Measurements from ENCODE around the gene COPS7A.
A peak's percentile ranks its signal among the peaks of the same experiment; 100 is the strongest.

Gene COPS7A

GRCh38 chr12:6772726-6773589 is 49.1 kb downstream of the COPS7A start:
- peaks cover 26% of the 10 kb centered on the region for H3K36me3 ChIP-seq (ENCODE audit: insufficient read depth, low read depth, low read length)

DNA sequence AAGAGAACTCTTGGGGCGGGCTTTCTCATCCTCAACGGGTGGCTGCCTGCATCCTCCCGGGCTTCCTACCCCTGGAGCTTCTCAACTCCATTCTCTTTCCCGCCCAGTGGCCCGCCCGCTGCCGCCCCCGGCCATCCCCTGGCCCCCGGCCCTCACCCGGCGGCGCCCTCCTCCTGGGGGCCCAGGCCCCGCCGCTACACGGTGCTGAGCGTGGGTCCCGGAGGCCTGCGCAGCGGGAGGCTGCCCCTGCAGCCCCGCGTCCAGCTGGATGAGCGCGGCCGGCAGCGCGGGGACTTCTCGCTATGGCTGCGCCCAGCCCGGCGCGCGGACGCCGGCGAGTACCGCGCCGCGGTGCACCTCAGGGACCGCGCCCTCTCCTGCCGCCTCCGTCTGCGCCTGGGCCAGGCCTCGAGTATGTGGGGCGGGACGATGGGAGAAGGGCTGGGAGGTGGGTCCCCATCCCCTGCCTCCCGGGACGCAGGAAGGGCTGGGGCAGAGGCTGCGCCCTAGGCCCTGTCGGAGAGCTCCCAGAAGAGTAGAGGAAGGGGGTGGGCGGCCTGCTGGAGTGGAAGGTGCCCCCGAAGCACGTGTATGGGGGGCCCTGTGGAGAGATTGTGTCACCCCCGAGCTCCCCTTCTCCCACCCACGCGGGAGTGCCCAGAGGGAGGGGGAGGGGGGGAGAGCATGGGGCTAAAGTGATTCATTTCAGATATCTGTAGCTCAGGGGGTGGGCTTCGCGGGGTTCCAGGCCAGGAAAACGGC is 49.9 kb downstream of the COPS7A start:
- H3K27ac ChIP-seq (ENCODE audit: low read length) = no peak overlapping the region
- peaks cover 64% of the 10 kb centered on the region for H3K27me3 ChIP-seq (ENCODE audit: insufficient read depth, low read length)
- peaks cover 17% of the 10 kb centered on the region; the same call in 1 of the 2 replicates for H3K4me1 ChIP-seq (ENCODE audit: insufficient read depth, low read length)
- peaks cover 26% of the 10 kb centered on the region for H3K36me3 ChIP-seq (ENCODE audit: insufficient read depth, low read depth, low read length)
- H3K4me3 ChIP-seq (ENCODE audit: low read length) = peak overlapping the region; percentile 61
- no peaks in the 10 kb centered on the region for H3K9me3 ChIP-seq (ENCODE audit: insufficient read depth, low read depth, low read length)
- peak overlapping the region; percentile 51; the same call in 1 of the 2 replicates for H3K9ac ChIP-seq (ENCODE audit: low read depth, low read length)

More at GRCh38 chr12:6772726-6773589, 49.1 kb downstream of the COPS7A start:
- Histone ChIP-seq H3K4me3 (ENCODE audit: low read length) (peak overlapping the region; percentile 61), H3K9me3 (ENCODE audit: insufficient read depth, low read depth, low read length) (no peaks in the 10 kb centered on the region), H3K27me3 (ENCODE audit: insufficient read depth, low read length) (peaks cover 57% of the 10 kb centered on the region), H3K27ac (ENCODE audit: low read length) (no peak overlapping the region), H3K4me1 (ENCODE audit: insufficient read depth, low read length) (peaks cover 23% of the 10 kb centered on the region; the same call in 1 of the 2 replicates), H3K9ac (ENCODE audit: low read depth, low read length) (no peak overlapping the region)

DNA sequence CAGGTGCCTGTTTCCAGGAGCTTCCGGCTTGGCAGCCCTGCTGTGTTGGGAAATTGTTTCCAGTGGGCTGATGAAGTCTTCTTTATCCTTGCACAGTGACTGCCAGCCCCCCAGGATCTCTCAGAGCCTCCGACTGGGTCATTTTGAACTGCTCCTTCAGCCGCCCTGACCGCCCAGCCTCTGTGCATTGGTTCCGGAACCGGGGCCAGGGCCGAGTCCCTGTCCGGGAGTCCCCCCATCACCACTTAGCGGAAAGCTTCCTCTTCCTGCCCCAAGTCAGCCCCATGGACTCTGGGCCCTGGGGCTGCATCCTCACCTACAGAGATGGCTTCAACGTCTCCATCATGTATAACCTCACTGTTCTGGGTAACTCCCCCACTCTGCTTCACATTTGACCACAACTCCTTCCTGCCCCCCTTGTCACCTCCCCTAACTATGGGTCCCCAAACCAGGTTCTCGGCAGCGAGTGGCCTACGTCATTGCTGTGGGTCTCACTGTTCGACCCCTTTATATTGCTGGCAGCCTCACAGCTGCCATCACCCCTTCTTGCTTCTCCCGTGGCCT is 50.7 kb downstream of the COPS7A start:
- no peak overlapping the region for H3K9ac ChIP-seq (ENCODE audit: low read depth, low read length)
- peaks cover 22% of the 10 kb centered on the region for H3K36me3 ChIP-seq (ENCODE audit: insufficient read depth, low read depth, low read length)
- peaks cover 64% of the 10 kb centered on the region for H3K27me3 ChIP-seq (ENCODE audit: insufficient read depth, low read length)

DNA sequence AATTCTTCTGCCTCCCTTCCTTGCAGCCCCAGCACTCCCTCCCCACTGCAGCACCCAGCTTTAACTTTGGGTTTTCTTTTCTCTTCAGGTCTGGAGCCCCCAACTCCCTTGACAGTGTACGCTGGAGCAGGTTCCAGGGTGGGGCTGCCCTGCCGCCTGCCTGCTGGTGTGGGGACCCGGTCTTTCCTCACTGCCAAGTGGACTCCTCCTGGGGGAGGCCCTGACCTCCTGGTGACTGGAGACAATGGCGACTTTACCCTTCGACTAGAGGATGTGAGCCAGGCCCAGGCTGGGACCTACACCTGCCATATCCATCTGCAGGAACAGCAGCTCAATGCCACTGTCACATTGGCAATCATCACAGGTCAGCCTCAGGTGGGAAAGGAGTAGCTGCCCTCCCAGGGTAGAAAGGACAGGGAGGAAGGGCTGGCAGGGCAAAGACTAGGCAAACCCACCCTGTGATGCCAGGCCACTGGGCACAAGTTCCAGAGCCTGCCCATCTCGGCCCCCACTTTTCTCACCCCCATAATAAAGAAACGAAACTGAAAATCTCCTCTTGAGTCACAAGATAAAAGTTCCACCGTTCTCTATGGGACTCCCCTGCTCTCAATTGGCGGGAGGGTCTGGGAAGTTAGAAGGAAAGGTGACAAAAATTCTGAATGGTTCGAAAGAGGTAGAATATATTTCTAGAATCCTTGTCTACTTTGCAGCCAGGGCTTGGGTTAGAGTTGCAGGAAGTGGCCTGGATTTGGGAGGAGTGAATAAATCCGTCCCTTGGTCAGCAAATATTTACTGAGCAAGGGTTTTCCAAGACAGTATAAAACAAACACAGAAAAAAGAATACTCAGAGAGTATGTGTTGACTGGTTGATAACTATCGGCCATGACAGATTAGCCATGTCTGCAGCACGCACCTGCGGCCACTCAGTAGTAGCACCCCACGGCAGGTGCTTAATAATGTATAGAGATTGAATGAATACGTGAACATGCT is 51.6 kb downstream of the COPS7A start:
- Histone ChIP-seq H3K27me3 (ENCODE audit: insufficient read depth, low read length) (peaks cover 64% of the 10 kb centered on the region), H3K9ac (ENCODE audit: low read depth, low read length) (no peak overlapping the region), H3K4me1 (ENCODE audit: insufficient read depth, low read length) (peaks cover 7% of the 10 kb centered on the region; the same call in 1 of the 2 replicates), H3K36me3 (ENCODE audit: insufficient read depth, low read depth, low read length) (peaks cover 13% of the 10 kb centered on the region), H3K27ac (ENCODE audit: low read length) (no peak overlapping the region), H3K4me3 (ENCODE audit: low read length) (no peak overlapping the region), H3K9me3 (ENCODE audit: insufficient read depth, low read depth, low read length) (no peaks in the 10 kb centered on the region)

More for the DNA sequence above, 50.7 kb downstream of the COPS7A start:
- H3K9me3 ChIP-seq (ENCODE audit: insufficient read depth, low read depth, low read length) = no peaks in the 10 kb centered on the region
- peaks cover 9% of the 10 kb centered on the region; the same call in 1 of the 2 replicates for H3K4me1 ChIP-seq (ENCODE audit: insufficient read depth, low read length)
- H3K27ac ChIP-seq (ENCODE audit: low read length) = no peak overlapping the region
- H3K4me3 ChIP-seq (ENCODE audit: low read length) = no peak overlapping the region

DNA sequence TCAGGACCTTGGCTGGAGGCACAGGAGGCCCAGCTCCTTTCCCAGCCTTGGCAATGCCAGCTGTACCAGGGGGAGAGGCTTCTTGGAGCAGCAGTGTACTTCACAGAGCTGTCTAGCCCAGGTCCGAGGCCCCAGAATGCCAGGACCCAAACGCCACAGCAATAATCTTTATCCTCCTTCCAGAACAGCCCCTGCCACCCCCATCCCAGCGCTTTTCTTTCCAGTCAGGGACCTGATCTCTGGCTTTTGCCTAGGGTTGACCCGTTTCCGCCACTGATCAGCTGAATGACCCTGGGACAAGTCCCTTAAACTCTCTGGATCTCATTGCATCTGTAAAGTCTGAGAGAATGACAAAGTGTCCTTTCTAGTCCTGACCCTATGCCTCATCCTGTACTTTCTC is 53.5 kb downstream of the COPS7A start:
- Histone ChIP-seq H3K27me3 (ENCODE audit: insufficient read depth, low read length) (peaks cover 51% of the 10 kb centered on the region), H3K9ac (ENCODE audit: low read depth, low read length) (no peak overlapping the region), H3K9me3 (ENCODE audit: insufficient read depth, low read depth, low read length) (no peaks in the 10 kb centered on the region), H3K36me3 (ENCODE audit: insufficient read depth, low read depth, low read length) (no peaks in the 10 kb centered on the region), H3K4me3 (ENCODE audit: low read length) (peak overlapping the region; percentile 76; the same call in 1 of the 2 replicates), H3K4me1 (ENCODE audit: insufficient read depth, low read length) (peaks cover 4% of the 10 kb centered on the region; the same call in 1 of the 2 replicates), H3K27ac (ENCODE audit: low read length) (no peak overlapping the region)

GRCh38 chr12:6778217-6778573 is 54.3 kb downstream of the COPS7A start:
- Histone ChIP-seq H3K9me3 (ENCODE audit: insufficient read depth, low read depth, low read length) (no peaks in the 10 kb centered on the region), H3K36me3 (ENCODE audit: insufficient read depth, low read depth, low read length) (no peaks in the 10 kb centered on the region), H3K27ac (ENCODE audit: low read length) (no peak overlapping the region), H3K4me3 (ENCODE audit: low read length) (peak overlapping the region; percentile 76), H3K27me3 (ENCODE audit: insufficient read depth, low read length) (peaks cover 43% of the 10 kb centered on the region), H3K4me1 (ENCODE audit: insufficient read depth, low read length) (peaks cover 4% of the 10 kb centered on the region; the same call in 1 of the 2 replicates), H3K9ac (ENCODE audit: low read depth, low read length) (peak overlapping the region; percentile 76; the same call in 1 of the 2 replicates)

DNA sequence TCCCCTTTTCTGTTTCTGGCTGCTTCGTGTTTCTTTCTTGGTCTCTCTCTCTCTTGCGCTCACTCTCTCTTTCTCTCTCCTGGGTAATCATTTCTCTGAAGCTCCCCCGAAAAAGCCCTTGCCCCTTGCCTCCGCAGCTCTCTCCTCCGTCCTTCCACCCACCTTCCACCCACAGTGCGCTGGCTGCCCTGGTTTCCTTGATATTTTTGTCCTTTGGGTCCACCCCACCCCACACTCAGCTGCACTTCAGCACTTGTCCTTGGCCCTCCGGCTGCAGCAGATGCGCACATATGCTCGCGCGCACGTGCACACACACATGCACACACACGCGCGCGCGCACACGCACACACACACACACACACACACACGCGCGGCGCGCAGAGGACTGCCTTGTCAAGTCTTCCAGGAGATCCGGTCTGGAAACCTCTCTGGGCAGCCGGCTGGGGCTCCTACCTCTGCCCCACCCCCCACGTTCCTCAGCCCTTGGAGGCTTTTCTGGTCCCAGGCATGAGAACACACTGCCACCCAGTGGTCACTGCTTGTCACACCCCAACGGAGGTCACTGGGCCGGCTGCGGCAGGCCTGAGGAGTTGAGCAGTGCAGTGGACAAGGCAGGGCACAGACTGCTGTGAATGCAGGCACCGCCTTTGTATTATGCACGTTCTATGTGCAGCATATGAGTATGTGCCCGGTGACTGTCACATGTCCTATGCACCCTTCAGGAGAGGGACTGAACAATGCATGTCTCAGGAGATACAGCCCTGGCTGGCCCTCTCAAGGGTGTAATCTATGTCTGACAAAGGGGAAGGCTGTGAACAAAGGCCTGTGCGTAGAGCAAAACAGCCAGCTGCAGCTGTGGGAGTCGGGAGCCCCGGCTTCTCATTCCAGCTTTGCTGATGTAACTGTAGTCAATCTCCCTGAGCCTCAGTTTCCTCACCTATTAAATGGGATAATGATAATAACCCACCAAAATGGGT is 55.0 kb downstream of the COPS7A start:
- peaks cover 36% of the 10 kb centered on the region for H3K27me3 ChIP-seq (ENCODE audit: insufficient read depth, low read length)
- H3K9ac ChIP-seq (ENCODE audit: low read depth, low read length) = peak overlapping the region; percentile 76; the same call in 1 of the 2 replicates
- H3K9me3 ChIP-seq (ENCODE audit: insufficient read depth, low read depth, low read length) = no peaks in the 10 kb centered on the region
- no peak overlapping the region for H3K27ac ChIP-seq (ENCODE audit: low read length)
- peaks cover 4% of the 10 kb centered on the region; the same call in 1 of the 2 replicates for H3K4me1 ChIP-seq (ENCODE audit: insufficient read depth, low read length)
- peak overlapping the region; percentile 76 for H3K4me3 ChIP-seq (ENCODE audit: low read length)
- H3K36me3 ChIP-seq (ENCODE audit: insufficient read depth, low read depth, low read length) = no peaks in the 10 kb centered on the region

GRCh38 chr12:6779708-6780432 is 56.0 kb downstream of the COPS7A start:
- Histone ChIP-seq H3K36me3 (ENCODE audit: insufficient read depth, low read depth, low read length) (no peaks in the 10 kb centered on the region), H3K4me1 (ENCODE audit: insufficient read depth, low read length) (peaks cover 4% of the 10 kb centered on the region; the same call in 1 of the 2 replicates), H3K9ac (ENCODE audit: low read depth, low read length) (no peak overlapping the region), H3K27ac (ENCODE audit: low read length) (no peak overlapping the region), H3K27me3 (ENCODE audit: insufficient read depth, low read length) (peaks cover 26% of the 10 kb centered on the region), H3K9me3 (ENCODE audit: insufficient read depth, low read depth, low read length) (no peaks in the 10 kb centered on the region), H3K4me3 (ENCODE audit: low read length) (no peak overlapping the region)

- Histone ChIP-seq H3K9ac (ENCODE audit: low read depth, low read length) (no peak overlapping the region), H3K9me3 (ENCODE audit: insufficient read depth, low read depth, low read length) (no peaks in the 10 kb centered on the region), H3K27ac (ENCODE audit: low read length) (no peak overlapping the region), H3K4me1 (ENCODE audit: insufficient read depth, low read length) (peaks cover 4% of the 10 kb centered on the region; the same call in 1 of the 2 replicates), H3K36me3 (ENCODE audit: insufficient read depth, low read depth, low read length) (no peaks in the 10 kb centered on the region), H3K4me3 (ENCODE audit: low read length) (no peak overlapping the region), H3K27me3 (ENCODE audit: insufficient read depth, low read length) (peaks cover 23% of the 10 kb centered on the region)
These were observed 56.7 kb downstream of the COPS7A start for GRCh38 chr12:6780573-6780972.
